DMS53 (cell line): ENCODE results near the gene S100A7.
"Not testable (repeated sequence)": the region's sequence is repeated elsewhere in the genome, so short reads cannot be mapped to it uniquely, and the experiment has no call there.

Experiments used
- DNase-seq: peaks from one replicate; lab custom pipeline; 2025; lab: John Stamatoyannopoulos, UW

Gene S100A7

DNA sequence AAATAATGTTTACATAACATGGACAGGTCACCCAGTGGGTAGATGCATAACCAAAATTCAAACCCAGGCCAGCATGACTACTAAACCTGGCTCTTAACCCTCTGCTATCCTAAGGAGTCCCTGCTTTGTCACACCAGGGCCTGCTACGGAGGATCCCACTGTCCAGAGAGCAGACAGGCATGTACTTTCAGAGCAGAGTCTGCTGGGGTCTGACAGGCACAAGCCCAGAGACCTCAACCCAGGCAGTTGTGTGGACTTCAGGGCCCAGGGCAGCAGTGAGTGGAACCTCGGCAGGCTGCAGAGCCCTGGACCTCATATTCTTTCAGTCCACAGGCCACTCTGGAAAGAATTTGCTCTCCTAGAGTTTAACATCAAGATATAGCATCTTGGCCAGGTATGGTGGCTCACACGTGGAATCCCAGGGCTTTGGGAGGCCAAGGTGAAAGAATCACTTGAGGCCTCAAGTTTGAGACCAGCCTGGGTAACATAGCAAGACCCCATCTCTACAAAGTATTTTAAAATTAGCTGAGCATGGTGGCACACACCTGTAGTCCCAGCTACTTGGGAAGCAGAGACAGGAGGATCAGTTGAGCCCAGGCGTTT is 16.1 kb upstream of the S100A7 start:
- DNase-seq, result no peak

- DNase-seq, result no peak
Measured at GRCh38 chr1:153475282-153475681, 14.8 kb upstream of the S100A7 start.

DNA sequence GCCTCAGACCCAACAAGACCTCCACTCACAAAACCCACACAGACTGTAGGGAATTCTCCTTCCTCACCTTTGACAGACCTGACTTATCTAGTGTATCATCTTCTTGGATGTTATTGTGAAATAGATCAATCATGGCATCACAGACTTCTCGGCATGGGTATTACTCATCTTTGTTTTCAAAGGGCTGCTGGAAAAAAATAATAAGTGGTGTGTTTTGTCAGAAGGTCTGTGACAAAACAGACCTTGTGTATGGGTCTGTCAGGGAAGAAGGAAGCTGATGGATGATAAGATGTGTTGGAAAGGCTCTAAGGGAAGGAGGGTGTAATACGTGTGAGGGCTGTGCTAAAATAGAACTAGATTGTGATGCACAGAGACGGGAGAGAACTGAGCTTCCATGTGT is 13.9 kb upstream of the S100A7 start:
- DNase-seq, result no peak

GRCh38 chr1:153470707-153471106 is 10.3 kb upstream of the S100A7 start:
- DNase-seq, result no peak

- DNase-seq, result no peak
Measured at GRCh38 chr1:153466908-153467307, 6.5 kb upstream of the S100A7 start.

DNA sequence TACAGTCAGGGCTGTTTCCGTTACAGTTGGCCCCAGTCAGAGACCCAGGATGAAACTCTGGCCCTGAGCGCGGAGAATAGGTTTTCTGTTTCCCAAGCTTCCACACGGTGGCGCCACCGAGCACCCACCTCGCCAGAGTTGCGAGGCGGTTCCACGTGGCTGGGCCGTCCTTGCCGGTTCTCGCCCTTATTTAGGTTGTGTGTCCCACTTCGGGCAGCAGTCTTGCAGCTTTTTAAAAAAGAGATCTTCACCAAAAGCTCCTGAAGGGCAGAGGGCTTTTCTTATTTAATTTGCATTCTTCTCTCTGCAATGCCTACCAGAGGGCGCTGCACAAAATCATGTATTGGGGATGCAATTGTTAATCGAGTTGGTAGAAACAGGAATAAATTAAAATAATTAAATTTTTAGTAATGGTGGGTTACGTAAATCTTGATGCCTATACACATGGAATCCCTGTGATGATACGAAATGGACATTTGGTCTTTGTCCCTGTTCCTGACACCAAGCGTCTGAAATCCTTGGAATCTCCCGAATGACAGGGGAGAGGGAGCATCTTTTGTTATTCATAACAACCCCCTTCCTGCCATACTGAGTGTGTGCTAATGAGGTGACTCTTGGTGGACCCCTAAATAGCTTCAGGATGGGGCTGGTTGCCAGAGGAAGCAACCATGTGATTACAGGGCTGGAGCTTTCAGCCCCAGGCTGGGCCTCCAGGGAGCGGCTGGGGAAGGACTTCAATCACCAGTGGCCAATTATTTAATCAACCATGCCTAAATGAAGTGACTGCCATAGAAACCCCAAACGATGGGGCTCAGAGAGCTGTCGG is 5.6 kb upstream of the S100A7 start:
- peak; percentile 59 for DNase-seq

DNA sequence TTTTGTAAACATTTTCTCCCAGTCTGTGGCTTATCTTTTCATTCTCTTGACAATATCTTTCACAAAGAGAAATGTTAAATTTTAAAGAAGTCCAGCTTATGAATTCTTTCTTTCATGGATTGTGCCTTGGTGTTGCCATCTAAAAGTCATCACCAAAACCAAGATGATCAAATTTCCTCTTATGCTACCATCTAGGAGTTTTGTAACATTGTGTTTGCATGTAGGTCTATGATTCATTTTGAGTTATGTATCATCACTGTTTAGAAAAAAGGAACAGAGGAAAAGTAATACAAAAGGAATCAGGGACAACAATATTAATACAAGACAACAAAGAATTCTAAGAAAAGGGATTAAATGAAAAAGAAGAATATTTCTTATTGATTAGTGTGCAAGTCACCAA is 2.3 kb upstream of the S100A7 start:
- DNase-seq, result not testable (repeated sequence)

- no peak for DNase-seq
Measured at GRCh38 chr1:153459655-153460054, 796 bp downstream of the S100A7 start.

- DNase-seq, result no peak
Measured at GRCh38 chr1:153456396-153456795, 4.1 kb downstream of the S100A7 start.

DNA sequence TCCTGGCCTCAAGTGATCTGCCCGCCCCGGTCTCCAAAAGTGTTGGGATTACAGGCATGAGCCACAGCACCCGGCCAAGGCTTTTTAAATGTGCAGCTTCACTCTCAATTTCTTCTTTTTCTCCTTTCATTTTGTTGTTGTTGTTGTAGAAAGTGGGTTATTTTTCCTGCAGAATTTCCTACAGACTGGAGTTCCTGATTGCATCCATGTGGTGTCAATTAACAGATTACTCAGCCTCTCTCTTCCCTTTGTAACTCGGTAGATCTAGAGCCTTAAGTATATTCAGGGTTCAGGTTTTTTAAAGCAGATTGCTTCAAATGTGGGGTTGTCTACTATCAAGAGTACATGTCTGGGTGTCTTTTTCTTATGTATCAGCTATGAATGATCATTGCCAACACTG is 11.6 kb downstream of the S100A7 start:
- DNase-seq, result not testable (repeated sequence)

DNA sequence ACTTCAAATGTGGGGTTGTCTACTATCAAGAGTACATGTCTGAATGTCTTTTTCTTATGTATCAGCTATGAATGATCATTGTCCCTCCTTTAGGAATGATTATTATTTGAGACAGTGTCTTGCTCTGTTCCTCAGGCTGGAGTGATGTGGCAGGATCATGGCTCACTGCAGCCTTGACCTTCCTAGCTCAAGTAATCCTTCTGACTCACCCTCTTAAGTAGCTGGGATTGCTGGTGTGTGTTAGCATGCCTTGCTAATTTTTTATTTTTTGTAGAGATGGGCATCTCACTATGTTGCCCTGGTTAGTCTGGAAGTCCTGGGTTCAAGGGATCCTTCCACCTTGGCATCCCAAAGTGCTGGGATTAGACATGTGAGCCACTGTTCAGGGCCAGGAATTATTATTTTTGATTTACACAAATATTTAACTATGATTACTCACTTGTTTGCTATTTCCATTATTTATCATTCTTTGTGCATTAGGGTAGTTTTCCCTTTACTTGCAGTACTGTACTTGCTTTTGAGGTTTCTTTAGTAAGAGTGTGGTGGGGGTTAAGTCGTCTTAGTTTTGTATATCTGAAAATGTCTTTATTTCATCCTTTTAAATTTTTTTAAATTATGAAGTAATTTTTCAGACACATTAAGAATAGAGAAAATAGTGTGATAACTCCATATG is 12.8 kb downstream of the S100A7 start:
- peak; percentile 9 for DNase-seq

DNA sequence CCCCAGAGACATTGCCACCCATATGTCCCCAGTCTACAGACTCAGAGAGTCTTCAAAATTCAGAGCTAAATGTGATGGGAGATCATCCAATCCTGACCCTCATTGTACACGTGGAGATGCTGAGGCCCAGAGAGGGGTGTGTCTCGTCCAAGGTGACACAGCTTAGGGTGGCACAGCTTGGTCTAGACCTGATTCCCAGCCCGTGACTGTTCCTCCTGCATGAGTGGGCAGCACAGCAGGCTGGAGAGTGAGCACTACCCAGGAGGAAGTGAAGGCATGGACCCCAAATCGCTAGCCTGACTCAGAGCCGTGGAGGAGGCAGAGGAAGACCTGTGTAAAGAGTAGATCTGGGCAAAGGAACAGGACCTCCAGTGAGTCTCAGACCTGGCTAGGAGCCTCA is 16.4 kb downstream of the S100A7 start:
- peak; percentile 5 for DNase-seq

- no peak for DNase-seq
Measured at GRCh38 chr1:153443486-153443885, 17.0 kb downstream of the S100A7 start.

DNA sequence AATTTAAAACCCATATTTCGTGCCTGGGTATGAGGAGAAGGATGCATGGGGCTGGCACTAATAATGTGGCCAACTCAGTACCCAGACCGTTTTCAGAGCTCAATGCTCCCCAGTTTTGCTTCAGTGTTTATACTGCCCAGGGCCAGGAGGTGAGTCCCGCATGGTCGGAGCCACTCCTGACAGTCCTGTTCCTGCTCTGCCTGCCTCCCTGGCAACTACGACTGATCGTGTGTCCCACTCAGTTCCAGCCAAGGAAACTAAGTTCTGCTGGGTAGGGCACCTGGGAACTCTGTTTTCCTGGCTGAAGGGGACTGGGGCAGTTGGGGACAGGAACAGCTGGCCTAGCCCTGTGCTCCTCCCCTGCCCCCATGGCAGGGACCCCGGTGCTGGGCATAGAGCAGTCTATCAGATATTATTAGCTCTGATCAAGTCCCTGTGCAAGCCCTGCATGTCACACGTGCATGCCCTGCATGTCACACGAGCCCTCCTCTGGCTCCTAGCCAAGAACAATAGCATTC is 19.2 kb downstream of the S100A7 start:
- peak; percentile 38 for DNase-seq

DNA sequence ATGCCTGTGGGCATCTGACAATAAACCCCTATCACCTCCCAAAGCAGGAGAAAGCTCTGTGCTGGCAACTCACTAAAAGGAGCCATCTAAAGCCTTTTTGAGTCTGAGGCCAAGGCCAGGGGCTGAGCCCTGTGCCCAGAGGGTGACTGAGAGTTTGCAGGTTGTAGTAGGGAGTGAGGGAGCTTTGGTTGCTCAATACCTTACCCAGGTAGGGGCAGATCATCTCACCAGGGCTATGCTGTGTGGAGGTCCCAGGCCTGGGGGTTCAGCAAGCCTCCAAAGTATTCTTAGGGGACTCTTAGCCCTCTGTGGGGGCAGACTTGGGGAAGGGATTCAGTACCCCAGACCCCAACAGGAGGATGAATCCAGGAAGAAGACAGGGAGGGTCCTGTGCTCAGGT is 21.2 kb downstream of the S100A7 start:
- no peak for DNase-seq

- DNase-seq, result no peak
Measured at GRCh38 chr1:153438599-153438998, 21.9 kb downstream of the S100A7 start.

- no peak for DNase-seq
Measured at GRCh38 chr1:153437236-153437635, 23.2 kb downstream of the S100A7 start.

DNA sequence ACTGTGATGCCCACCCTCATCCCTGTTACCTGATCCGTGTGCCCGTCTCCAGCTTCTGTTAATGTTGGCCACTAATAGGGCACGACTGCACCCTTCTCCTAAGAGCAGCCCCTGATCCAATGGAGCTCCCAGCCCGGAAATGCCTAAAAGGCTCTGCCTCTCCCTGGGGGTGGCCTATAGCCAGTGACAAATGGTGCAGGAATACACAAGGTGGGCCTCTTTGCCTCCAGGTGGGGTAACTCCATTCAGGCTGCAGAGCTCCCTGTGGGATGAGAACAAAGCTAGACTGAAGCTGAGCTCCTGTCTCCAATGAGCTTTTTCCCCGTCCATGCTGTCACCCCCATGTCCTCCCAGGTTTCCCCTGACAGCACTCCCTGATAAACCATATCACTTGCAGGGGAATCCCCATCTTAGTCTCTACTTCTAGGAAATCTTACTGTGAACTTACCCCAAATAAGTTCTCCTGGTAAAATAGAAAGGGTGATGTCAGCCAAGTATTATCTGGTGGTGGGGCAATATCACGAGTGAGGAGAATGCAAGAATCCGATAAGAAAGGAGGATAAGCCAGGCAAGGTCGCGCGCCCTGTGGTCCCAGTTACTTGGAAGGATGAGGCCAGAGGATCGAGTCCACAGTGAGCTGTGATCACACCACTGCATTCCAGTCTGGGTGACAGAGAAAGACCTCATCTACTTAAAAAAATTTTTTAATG is 25.6 kb downstream of the S100A7 start:
- DNase-seq, result no peak

- DNase-seq, result no peak
Measured at GRCh38 chr1:153432874-153433681, 27.4 kb downstream of the S100A7 start.

DNA sequence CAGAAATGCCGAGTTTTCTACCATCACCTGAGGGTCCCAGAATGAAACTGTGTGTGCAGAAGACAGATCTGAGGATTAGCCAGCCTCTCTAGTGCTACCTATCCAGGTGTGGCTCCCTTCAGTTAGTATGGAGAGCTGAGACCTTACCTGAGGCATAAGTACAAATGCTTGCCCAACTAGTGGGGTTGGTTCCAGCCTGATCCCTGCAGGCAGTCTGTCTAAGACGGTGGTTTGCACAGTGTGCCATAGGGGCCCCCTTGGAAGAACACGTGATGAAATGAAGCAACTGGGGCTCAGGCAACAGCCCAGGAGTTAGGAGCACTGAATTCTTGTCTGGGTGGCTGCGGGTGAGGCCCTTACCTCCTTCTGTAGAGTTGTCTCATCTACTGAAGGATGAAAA is 28.5 kb downstream of the S100A7 start:
- DNase-seq, result no peak

- no peak for DNase-seq
Measured at GRCh38 chr1:153431427-153431826, 29.0 kb downstream of the S100A7 start.
